OCI-LY3 (cell line): ENCODE results near the gene TMEM259.

Source experiments
- EZH2phosphoT487 ChIP-seq: fragments of 200-600 bp; shearing (Covaris generic); IDR thresholded peaks from 2 replicates; pipeline ENCODE4 v1.6.1; 2018; ENCODE audit warnings: antibody characterized with exemption, mixed run types, low read depth
- TF ChIP-seq, protein P1 (sequence below): fragments of 200-600, 300-600 bp; sonication (generic); IDR thresholded peaks from 2 replicates; pipeline ENCODE4 v1.5.1; 2014; ENCODE audit warnings: antibody characterized with exemption, low read length, low read depth

DNA sequence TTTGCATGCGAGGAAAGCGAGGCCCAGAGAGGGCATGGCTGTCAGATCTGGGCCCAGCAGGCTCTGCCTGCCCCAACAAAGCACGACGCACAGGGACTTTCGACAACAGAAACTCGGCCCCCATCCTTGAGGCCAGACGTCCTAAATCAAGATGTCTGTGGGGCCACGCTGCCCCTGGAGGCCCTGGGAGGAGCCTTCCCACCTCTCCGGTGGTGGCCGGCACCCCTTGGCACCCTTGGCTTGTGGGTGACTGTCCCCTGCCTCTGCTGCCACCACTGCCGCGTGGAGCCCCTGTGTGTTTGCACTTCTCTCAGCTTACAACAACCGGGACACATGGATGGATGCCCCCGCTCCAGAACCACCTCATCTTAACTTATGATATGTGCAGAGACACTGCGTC is 32.4 kb downstream of the TMEM259 start:
- TF ChIP-seq, protein P1, sequence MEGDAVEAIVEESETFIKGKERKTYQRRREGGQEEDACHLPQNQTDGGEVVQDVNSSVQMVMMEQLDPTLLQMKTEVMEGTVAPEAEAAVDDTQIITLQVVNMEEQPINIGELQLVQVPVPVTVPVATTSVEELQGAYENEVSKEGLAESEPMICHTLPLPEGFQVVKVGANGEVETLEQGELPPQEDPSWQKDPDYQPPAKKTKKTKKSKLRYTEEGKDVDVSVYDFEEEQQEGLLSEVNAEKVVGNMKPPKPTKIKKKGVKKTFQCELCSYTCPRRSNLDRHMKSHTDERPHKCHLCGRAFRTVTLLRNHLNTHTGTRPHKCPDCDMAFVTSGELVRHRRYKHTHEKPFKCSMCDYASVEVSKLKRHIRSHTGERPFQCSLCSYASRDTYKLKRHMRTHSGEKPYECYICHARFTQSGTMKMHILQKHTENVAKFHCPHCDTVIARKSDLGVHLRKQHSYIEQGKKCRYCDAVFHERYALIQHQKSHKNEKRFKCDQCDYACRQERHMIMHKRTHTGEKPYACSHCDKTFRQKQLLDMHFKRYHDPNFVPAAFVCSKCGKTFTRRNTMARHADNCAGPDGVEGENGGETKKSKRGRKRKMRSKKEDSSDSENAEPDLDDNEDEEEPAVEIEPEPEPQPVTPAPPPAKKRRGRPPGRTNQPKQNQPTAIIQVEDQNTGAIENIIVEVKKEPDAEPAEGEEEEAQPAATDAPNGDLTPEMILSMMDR = no peak
- TF ChIP-seq EZH2phosphoT487 = no peak
